Activated T-cell treated with anti-CD3 and anti-CD28 coated beads for 4 hours (primary cell): ENCODE results near the gene OMA1.
"Not testable (repeated sequence)": the region's sequence is repeated elsewhere in the genome, so short reads cannot be mapped to it uniquely, and the experiment has no call there.

Experiments
- DNase-seq: peaks from one replicate; pipeline ENCODE4 v3.0.0-alpha.2; 2020

OMA1 gene

GRCh38 chr1:58524353-58524945 is 22.1 kb downstream of the OMA1 start:
- no peak for DNase-seq

- DNase-seq: peak; percentile 9
Measured at GRCh38 chr1:58515794-58516401, 30.6 kb downstream of the OMA1 start.

GRCh38 chr1:58513956-58514355 is 32.6 kb downstream of the OMA1 start:
- DNase-seq: no peak

- DNase-seq: no peak
Measured at GRCh38 chr1:58508629-58509028, 37.9 kb downstream of the OMA1 start.

GRCh38 chr1:58505286-58505685 is 41.2 kb downstream of the OMA1 start:
- DNase-seq: no peak

- DNase-seq: no peak
Measured at GRCh38 chr1:58502519-58502918, 44.0 kb downstream of the OMA1 start.

GRCh38 chr1:58500043-58500442 is 46.5 kb downstream of the OMA1 start:
- no peak for DNase-seq

GRCh38 chr1:58497499-58497898 is 49.0 kb downstream of the OMA1 start:
- no peak for DNase-seq

GRCh38 chr1:58496042-58496441 is 50.5 kb downstream of the OMA1 start:
- DNase-seq: no peak

GRCh38 chr1:58488914-58489313 is 57.6 kb downstream of the OMA1 start:
- DNase-seq: not testable (repeated sequence)

- no peak for DNase-seq
Measured at GRCh38 chr1:58487002-58487401, 59.5 kb downstream of the OMA1 start.

- no peak for DNase-seq
Measured at GRCh38 chr1:58481962-58482361, 64.6 kb downstream of the OMA1 start.

- DNase-seq: no peak
Measured at GRCh38 chr1:58480191-58480590, 66.3 kb downstream of the OMA1 start.

GRCh38 chr1:58477390-58477789 is 69.1 kb downstream of the OMA1 start:
- no peak for DNase-seq

- DNase-seq: no peak
Measured at GRCh38 chr1:58476179-58476578, 70.3 kb downstream of the OMA1 start.

GRCh38 chr1:58469476-58469875 is 77.0 kb downstream of the OMA1 start:
- no peak for DNase-seq

- DNase-seq: no peak
Measured at GRCh38 chr1:58469016-58469415, 77.5 kb downstream of the OMA1 start.

GRCh38 chr1:58468612-58469011 is 77.9 kb downstream of the OMA1 start:
- DNase-seq: no peak

GRCh38 chr1:58466630-58467241 is 79.8 kb downstream of the OMA1 start:
- DNase-seq: no peak

GRCh38 chr1:58465825-58466629 is 80.5 kb downstream of the OMA1 start:
- DNase-seq: no peak

- DNase-seq: no peak
Measured at GRCh38 chr1:58465176-58465575, 81.3 kb downstream of the OMA1 start.

- DNase-seq: no peak
Measured at GRCh38 chr1:58460469-58460868, 86.1 kb downstream of the OMA1 start.

- no peak for DNase-seq
Measured at GRCh38 chr1:58459911-58460310, 86.6 kb downstream of the OMA1 start.
